GM18873 (cell line): Measurements from ENCODE around the gene PSMD13.
"Not testable (repeated sequence)": the region's sequence is repeated elsewhere in the genome, so short reads cannot be mapped to it uniquely, and the experiment has no call there.

Source experiments
- ATAC-seq: cut with Tn5 transposase; IDR thresholded peaks from one replicate; pipeline ENCODE4 v1.9.1; 2021; ENCODE audit warnings: mild to moderate bottlenecking, moderate library complexity, moderate number of reproducible peaks; ENCODE audit not compliant: unreplicated experiment, low FRiP score

Gene PSMD13

DNA sequence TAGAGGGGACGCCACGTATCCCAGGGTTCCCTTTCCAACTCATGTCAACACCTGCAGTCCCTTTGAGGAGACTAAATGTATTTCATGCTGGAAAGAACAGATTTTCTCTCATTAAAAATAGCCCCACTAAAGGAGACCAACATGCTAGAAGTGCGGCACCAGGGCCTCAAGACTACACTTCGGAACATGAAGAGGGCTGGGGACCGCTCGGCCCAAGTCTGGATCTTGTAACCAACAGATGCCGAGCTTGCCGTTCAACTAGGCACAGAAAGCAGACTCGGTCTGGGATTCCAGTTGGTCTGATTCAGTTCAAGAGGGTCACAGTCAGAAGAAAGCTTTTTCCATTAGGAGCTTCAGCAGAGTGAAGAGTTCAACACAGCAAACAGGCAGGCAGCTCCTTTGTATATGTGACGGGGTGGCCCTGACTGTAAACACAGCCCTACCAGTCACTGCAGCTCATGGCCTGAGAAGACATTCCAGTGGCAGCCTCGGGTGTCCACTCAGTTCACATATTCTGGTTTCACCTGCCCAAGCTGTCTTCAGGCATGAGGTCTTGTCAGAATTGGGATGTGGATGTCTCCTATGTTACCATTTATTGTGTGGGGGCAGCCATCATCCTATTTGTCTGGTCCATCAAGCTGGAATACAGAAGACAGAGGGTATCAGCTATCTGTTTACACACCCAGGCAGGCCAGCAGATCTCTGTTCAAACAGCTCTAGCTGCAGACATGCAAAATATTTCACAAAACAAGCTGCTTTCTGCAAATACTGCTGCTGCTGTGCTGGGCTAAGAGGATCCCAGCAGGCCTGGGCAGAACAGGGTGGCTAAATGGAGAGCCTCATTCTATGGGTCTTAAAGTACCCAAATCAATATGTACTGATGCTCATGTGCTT, 20.4 kb upstream of the PSMD13 start:
- no peak for ATAC-seq

DNA sequence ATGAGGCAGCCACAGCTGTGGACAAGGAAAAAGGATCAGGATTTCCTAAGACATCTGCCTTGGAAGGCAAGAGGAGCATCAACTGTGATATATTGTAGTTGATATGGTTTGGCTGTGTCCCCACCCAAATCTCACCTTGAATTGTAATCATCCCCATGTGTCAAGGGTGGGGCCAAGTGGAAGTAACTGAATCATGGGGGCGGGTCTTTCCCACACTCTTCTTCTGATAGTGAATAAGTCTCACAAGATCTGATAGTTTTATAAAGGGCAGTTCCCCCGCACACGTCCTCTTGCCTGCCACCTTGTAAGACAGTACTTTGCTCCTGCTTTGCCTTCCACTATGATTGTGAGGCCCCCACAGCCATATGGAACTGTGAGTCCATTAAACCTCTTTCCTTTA, 19.1 kb upstream of the PSMD13 start:
- no peak for ATAC-seq

GRCh38 chr11:218815-219593, 17.8 kb upstream of the PSMD13 start:
- no peak for ATAC-seq

GRCh38 chr11:220641-221215, 16.0 kb upstream of the PSMD13 start:
- ATAC-seq, result not testable (repeated sequence)

- no peak for ATAC-seq
Observed at GRCh38 chr11:221539-221938, 15.2 kb upstream of the PSMD13 start.

- no peak for ATAC-seq
Observed at GRCh38 chr11:221998-222789, 14.6 kb upstream of the PSMD13 start.

GRCh38 chr11:223026-223789, 13.6 kb upstream of the PSMD13 start:
- ATAC-seq, result no peak

- ATAC-seq, result no peak
Observed at GRCh38 chr11:223884-224283, 12.9 kb upstream of the PSMD13 start.

GRCh38 chr11:224424-224823, 12.4 kb upstream of the PSMD13 start:
- no peak for ATAC-seq

- peak; percentile 55 for ATAC-seq
Observed at GRCh38 chr11:225734-226453, 10.9 kb upstream of the PSMD13 start.

DNA sequence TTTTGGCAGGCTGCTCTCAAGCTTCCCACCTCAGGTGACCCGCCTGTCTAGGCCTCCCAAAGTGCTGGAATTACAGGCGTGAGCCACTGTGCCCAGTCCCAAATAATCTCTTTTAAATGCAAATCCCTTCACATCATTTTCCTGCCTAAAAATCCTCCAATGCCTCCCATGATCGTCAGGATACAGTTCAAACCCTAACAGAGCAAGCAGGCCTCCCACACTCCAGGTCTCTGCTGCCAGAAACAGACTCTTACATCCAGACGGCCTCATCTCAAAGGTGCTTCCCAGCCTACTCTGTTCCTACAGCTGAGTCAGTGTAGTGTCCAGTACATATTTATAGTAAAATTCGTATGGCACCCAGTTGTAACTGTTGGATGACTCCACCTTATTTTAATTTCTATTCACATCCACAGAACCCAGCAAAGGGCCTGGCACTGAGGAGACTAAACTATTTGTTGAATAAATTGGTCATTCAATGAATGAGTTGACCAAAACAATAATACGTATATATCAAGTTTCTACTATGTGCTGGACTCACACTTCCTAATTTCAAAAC, 8.9 kb upstream of the PSMD13 start:
- ATAC-seq, result no peak

GRCh38 chr11:230431-230830, 6.3 kb upstream of the PSMD13 start:
- ATAC-seq, result no peak

DNA sequence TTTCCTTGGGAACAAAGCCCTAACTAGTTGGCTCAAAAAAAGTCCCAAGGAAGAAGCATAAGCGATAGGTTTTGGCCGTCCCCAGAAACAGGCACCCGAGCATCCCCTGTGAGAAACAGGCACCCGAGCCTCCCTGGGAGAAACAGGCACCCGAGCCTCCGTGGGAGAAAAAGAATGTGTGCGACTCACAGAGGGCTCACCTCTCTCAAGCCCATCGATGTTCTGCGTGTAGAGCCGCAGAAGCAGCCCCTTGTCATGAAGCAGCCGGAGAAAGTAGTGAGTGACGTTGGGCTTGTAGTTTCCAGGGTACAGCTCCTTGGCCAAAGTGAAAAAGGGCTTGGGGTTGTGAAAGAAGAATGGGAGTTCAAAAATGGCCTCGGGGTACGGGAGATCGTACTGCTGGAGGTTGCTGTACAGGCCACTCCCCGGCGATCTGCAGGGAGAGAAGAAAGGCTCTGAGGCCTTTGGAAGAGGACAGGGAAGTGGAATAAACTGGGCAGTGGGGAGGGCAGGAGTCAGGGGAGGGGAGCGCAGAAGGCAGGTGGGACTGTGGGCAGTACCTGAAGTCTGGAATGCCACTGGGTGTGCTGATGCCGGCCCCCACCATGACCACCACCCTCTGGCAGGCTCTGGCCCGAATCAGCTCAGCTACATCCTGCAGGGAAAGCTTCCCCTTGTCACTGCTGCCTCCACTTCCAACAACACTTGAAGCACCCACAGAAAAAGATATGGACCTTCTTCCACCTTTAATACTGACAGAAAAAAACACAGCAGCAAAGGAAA, 3.8 kb upstream of the PSMD13 start:
- no peak for ATAC-seq

DNA sequence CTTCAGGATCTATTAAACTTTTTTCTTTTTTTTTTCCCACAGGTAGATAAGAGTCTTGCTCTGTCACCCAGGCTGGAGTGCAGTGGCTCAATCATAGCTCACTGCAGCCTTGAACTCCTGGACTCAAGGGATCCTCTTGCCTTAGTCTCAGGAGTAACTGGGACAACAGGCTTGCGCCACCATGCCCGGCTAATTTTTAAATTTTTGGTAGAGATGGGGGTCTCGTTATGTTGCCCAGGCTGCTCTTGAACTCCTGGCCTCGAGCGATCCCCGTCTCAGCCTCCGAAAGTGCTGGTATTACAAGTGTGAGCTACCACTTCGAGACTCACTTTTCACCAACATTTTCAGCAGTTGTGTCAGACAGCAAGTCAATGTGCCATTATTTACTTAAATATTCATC, 1.6 kb upstream of the PSMD13 start:
- ATAC-seq, result no peak

DNA sequence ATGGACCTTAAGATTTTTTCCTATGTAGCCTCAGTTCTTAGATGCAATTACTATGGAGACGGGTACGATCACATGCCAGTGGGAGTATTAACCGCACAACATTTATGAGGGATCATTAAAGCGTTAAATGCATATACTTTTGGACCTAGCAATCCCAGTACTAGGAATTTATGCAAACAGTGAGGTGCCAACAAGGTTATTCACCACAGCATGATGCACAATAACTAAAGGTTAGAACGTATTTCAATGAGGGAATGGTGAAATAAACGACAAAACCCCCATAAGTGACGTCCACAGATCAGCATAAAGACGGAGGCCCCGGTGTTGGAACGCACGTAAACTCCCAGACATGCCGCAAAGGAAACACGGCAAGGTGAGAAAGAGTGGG, 1.2 kb upstream of the PSMD13 start:
- ATAC-seq, result no peak

DNA sequence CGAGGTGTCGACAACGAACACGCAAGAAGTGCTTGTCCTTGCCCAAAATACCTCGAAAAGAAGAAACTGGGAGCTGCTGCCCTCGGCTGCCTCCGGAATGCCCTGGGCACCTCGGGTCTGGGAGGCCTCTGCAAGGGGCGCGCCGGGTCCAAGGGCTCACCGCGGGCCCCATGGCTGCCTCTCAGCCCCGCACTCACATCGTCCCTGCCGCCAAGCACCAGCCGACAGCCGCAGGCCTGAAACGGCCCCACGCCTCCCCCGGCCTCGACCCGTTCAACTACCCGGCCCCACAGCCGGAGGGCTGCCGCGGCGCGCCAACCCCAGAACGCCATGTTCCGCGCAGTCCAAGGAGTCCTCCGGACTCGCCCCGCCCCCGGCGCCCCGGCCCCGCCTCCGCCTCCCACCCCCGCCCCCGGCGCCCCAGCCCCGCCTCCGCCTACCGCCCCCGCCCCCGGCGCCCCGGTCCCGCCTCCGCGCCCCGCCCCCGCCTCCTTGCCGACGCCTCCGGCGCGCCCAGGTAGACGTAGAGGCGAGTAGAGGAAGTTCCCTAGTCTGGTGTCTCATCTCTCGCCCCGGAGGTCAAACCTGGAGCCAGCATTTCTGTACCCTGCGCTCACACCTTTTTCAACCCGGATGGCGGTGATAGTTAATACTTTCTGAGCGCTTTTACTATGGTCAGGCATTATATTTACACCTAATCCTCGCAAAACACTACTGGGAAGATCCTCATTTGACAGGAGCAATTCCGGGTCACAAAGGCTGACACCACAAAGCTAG, 591 bp upstream of the PSMD13 start, which contains the start of gene SIRT3:
TSS of gene SIRT3 (minus strand) at position 346 of the 777 bp plus-strand sequence. CDS start at position 332, 14 bp downstream.
- ATAC-seq, result peak; percentile 57

DNA sequence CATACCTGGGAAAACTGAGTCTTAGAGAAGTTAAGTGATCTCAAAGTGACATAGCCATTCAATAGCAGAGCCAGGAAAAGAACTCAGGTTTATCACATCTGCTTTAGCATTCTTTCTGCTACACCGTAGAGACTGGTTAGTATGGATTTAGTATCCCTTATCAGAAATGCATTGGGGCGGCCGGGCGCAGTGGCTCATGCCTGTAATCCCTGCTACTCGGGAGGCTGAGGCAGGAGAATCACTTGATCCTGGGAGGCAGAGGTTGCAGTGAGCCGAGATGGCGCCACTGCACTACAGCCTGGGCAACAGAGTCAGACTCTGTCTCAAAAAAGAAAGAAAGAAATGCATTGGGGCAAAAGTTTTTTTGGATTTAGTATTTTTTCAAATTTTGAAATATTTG, 1.6 kb downstream of the PSMD13 start:
- not testable (repeated sequence) for ATAC-seq
